Muscle layer of colon (tissue), 2 donors: ENCODE measurements around the gene PLD1.

Source experiments
- H3K27ac ChIP-seq: one replicate; pipeline ENCODE4 v1.7.0; 2013; ENCODE audit warnings: low read depth, mild to moderate bottlenecking, low read length, moderate library complexity
- H3K27me3 ChIP-seq, 2 donors: one replicate each; pipeline ENCODE4 v1.7.0; 2013; ENCODE audit warnings: low read length in 2 of 2, mild to moderate bottlenecking in 2 of 2; ENCODE audit not compliant: insufficient read depth in 2 of 2, control insufficient read depth in 1 of 2
- H3K36me3 ChIP-seq: one replicate; pipeline ENCODE4 v1.7.0; 2013; ENCODE audit warnings: mild to moderate bottlenecking, low read length; ENCODE audit not compliant: insufficient read depth
- H3K4me1 ChIP-seq: one replicate; pipeline ENCODE4 v1.7.0; 2013; ENCODE audit warnings: mild to moderate bottlenecking, low read length; ENCODE audit not compliant: insufficient read depth
- H3K4me3 ChIP-seq, 2 donors: one replicate each; pipeline ENCODE4 v1.7.0; 2013; ENCODE audit warnings: low read length in 2 of 2, low read depth in 1 of 2, mild to moderate bottlenecking in 1 of 2, moderate library complexity in 1 of 2
- H3K9ac ChIP-seq: one replicate; pipeline ENCODE4 v1.7.0; 2013; ENCODE audit warnings: low read length
- H3K9me3 ChIP-seq: one replicate; pipeline ENCODE4 v1.7.0; 2013; ENCODE audit warnings: mild to moderate bottlenecking, low read length
- donor health status: abdominal sarcoma.
- donor health status: Adenocarcinoma of cecum.

The PLD1 gene

GRCh38 chr3:171758109-171758508 lies 52.2 kb downstream of the PLD1 start:
- no peaks in the 10 kb centered on the region for H3K4me1 ChIP-seq
- no peak overlapping the region for H3K27ac ChIP-seq
- no peaks in the 10 kb centered on the region for H3K27me3 ChIP-seq
- no peaks in the 10 kb centered on the region for H3K9me3 ChIP-seq
- H3K9ac ChIP-seq, result no peak overlapping the region
- no peak overlapping the region for H3K4me3 ChIP-seq
- H3K36me3 ChIP-seq, result no peaks in the 10 kb centered on the region

GRCh38 chr3:171757361-171758034 lies 52.8 kb downstream of the PLD1 start:
- H3K36me3 ChIP-seq, result no peaks in the 10 kb centered on the region
- no peak overlapping the region for H3K9ac ChIP-seq
- no peak overlapping the region for H3K27ac ChIP-seq
- no peak overlapping the region for H3K4me3 ChIP-seq
- H3K9me3 ChIP-seq, result no peaks in the 10 kb centered on the region
- no peaks in the 10 kb centered on the region for H3K4me1 ChIP-seq
- no peaks in the 10 kb centered on the region for H3K27me3 ChIP-seq

- Histone ChIP-seq H3K27ac (no peak overlapping the region), H3K36me3 (no peaks in the 10 kb centered on the region), H3K4me1 (no peaks in the 10 kb centered on the region), H3K27me3 (no peaks in the 10 kb centered on the region), H3K4me3 (no peak overlapping the region), H3K9ac (no peak overlapping the region), H3K9me3 (no peaks in the 10 kb centered on the region)
Measured at GRCh38 chr3:171755656-171756055, 54.6 kb downstream of the PLD1 start.

- no peak overlapping the region for H3K9ac ChIP-seq
- no peaks in the 10 kb centered on the region for H3K9me3 ChIP-seq
- H3K4me3 ChIP-seq, result no peak overlapping the region
- H3K27ac ChIP-seq, result no peak overlapping the region
- no peaks in the 10 kb centered on the region for H3K27me3 ChIP-seq
- no peaks in the 10 kb centered on the region for H3K36me3 ChIP-seq
- H3K4me1 ChIP-seq, result no peaks in the 10 kb centered on the region
Measured at GRCh38 chr3:171755015-171755589, 55.2 kb downstream of the PLD1 start.

- Histone ChIP-seq H3K4me1 (no peaks in the 10 kb centered on the region), H3K9ac (no peak overlapping the region), H3K27ac (no peak overlapping the region), H3K9me3 (no peaks in the 10 kb centered on the region), H3K27me3 (no peaks in the 10 kb centered on the region), H3K36me3 (no peaks in the 10 kb centered on the region), H3K4me3 (no peak overlapping the region)
Measured at GRCh38 chr3:171753665-171754408, 56.4 kb downstream of the PLD1 start.

- Histone ChIP-seq H3K27me3 (no peaks in the 10 kb centered on the region), H3K4me1 (no peaks in the 10 kb centered on the region), H3K9ac (no peak overlapping the region), H3K4me3 (no peak overlapping the region), H3K9me3 (no peaks in the 10 kb centered on the region), H3K36me3 (no peaks in the 10 kb centered on the region), H3K27ac (no peak overlapping the region)
Measured at GRCh38 chr3:171753025-171753472, 57.2 kb downstream of the PLD1 start.

GRCh38 chr3:171752329-171752728 lies 58.0 kb downstream of the PLD1 start:
- Histone ChIP-seq H3K27me3 (no peaks in the 10 kb centered on the region), H3K9ac (no peak overlapping the region), H3K4me3 (no peak overlapping the region), H3K4me1 (peaks cover 4% of the 10 kb centered on the region), H3K36me3 (no peaks in the 10 kb centered on the region), H3K27ac (no peak overlapping the region), H3K9me3 (no peaks in the 10 kb centered on the region)

- no peak overlapping the region for H3K9ac ChIP-seq
- H3K27ac ChIP-seq, result no peak overlapping the region
- peaks cover 5% of the 10 kb centered on the region for H3K4me1 ChIP-seq
- no peaks in the 10 kb centered on the region for H3K27me3 ChIP-seq
- H3K9me3 ChIP-seq, result no peaks in the 10 kb centered on the region
- no peak overlapping the region for H3K4me3 ChIP-seq
- no peaks in the 10 kb centered on the region for H3K36me3 ChIP-seq
Measured at GRCh38 chr3:171749124-171749523, 61.2 kb downstream of the PLD1 start.

- no peak overlapping the region for H3K9ac ChIP-seq
- no peaks in the 10 kb centered on the region for H3K36me3 ChIP-seq
- no peaks in the 10 kb centered on the region for H3K27me3 ChIP-seq
- no peaks in the 10 kb centered on the region for H3K9me3 ChIP-seq
- peaks cover 5% of the 10 kb centered on the region for H3K4me1 ChIP-seq
- H3K4me3 ChIP-seq, result no peak overlapping the region
- H3K27ac ChIP-seq, result no peak overlapping the region
Measured at GRCh38 chr3:171748064-171748924, 62.0 kb downstream of the PLD1 start.

GRCh38 chr3:171747223-171747920 lies 62.9 kb downstream of the PLD1 start:
- Histone ChIP-seq H3K9me3 (no peaks in the 10 kb centered on the region), H3K4me1 (peaks cover 5% of the 10 kb centered on the region), H3K4me3 (no peak overlapping the region), H3K27me3 (no peaks in the 10 kb centered on the region), H3K9ac (no peak overlapping the region), H3K27ac (no peak overlapping the region), H3K36me3 (no peaks in the 10 kb centered on the region)
